OCI-LY3 (cell line): ENCODE measurements around the gene PTPRJ.
"Not testable (repeated sequence)": the region's sequence is repeated elsewhere in the genome, so short reads cannot be mapped to it uniquely, and the experiment has no call there.

Experiments used
- H2AFZ ChIP-seq: fragments of 200-600, 300-600 bp; shearing (Covaris generic); 2 replicates; pipeline ENCODE4 v1.6.0; 2014; ENCODE audit warnings: antibody characterized with exemption, low read depth, low read length
- H3K27ac ChIP-seq: fragments of 200-600, 300-600 bp; sonication (generic); 2 replicates; pipeline ENCODE4 v1.5.1; 2014; ENCODE audit warnings: mild to moderate bottlenecking, low read length, moderate library complexity, mixed read lengths
- H3K27me3 ChIP-seq: fragments of 200-600, 300-600 bp; sonication (generic); 2 replicates; pipeline ENCODE4 v1.6.1; 2014; ENCODE audit warnings: low read depth, low read length, mixed read lengths
- H3K36me3 ChIP-seq: fragments of 200-600, 300-600 bp; sonication (generic); replicated peaks from 2 replicates; pipeline ENCODE3; 2014; ENCODE audit warnings: low read depth, low read length, mixed read lengths
- H3K4me1 ChIP-seq: fragments of 300-600, 200-600 bp; sonication (generic); 2 replicates; pipeline ENCODE4 v1.6.1; 2014; ENCODE audit warnings: low read length, mixed read lengths
- H3K4me2 ChIP-seq: fragments of 200-600, 300-600 bp; sonication (generic); 2 replicates; pipeline ENCODE4 v1.6.1; 2014; ENCODE audit warnings: low read length, mixed read lengths
- H3K4me3 ChIP-seq: fragments of 300-600, 200-600 bp; sonication (generic); 2 replicates; pipeline ENCODE4 v1.5.1; 2014; ENCODE audit warnings: antibody characterized with exemption, mild to moderate bottlenecking, low read length, moderate library complexity
- H3K79me2 ChIP-seq: fragments of 300-600, 200-600 bp; shearing (Covaris generic); 2 replicates; pipeline ENCODE4 v1.6.1; 2014; ENCODE audit warnings: mild to moderate bottlenecking, low read length, mixed read lengths
- H3K9ac ChIP-seq: fragments of 300-600, 200-600 bp; shearing (Covaris generic); 2 replicates; pipeline ENCODE4 v1.6.0; 2014; ENCODE audit warnings: mild to moderate bottlenecking, low read length, moderate library complexity
- H3K9me3 ChIP-seq: fragments of 200-600, 300-600 bp; shearing (Covaris generic); 2 replicates; pipeline ENCODE4 v1.6.1; 2014; ENCODE audit warnings: low read length, mixed read lengths; ENCODE audit not compliant: insufficient read depth
- H4K20me1 ChIP-seq: fragments of 200-600, 300-600 bp; sonication (generic); 2 replicates; pipeline ENCODE4 v1.6.1; 2016; ENCODE audit warnings: low read length, mixed read lengths; ENCODE audit not compliant: insufficient read depth
- CTCF ChIP-seq: fragments of 200-600, 300-600 bp; sonication (generic); IDR thresholded peaks from 2 replicates; pipeline ENCODE4 v1.5.1; 2014; ENCODE audit warnings: antibody characterized with exemption, low read length, low read depth
- EZH2phosphoT487 ChIP-seq: fragments of 200-600 bp; shearing (Covaris generic); IDR thresholded peaks from 2 replicates; pipeline ENCODE4 v1.6.1; 2018; ENCODE audit warnings: antibody characterized with exemption, mixed run types, low read depth

The PTPRJ gene

GRCh38 chr11:47980088-47980906 lies at the start of gene PTPRJ:
TSS of gene PTPRJ (plus strand) at chr11:47980559. CDS start at chr11:47980913, 354 bp downstream.
- Histone ChIP-seq H3K36me3 (peaks cover 12% of the 10 kb centered on the region), H3K4me1 (peaks cover 42% of the 10 kb centered on the region), H3K4me3 (peak within 1 kb of the TSS; percentile 93), H3K79me2 (peaks cover 48% of the 10 kb centered on the region), H3K9me3 (no peaks in the 10 kb centered on the region), H3K27me3 (no peaks in the 10 kb centered on the region; the same call in 1 of the 2 replicates), H3K9ac (peak within 1 kb of the TSS; percentile 97), H3K27ac (peak within 1 kb of the TSS; percentile 84), H4K20me1 (no peaks in the 10 kb centered on the region; the same call in 1 of the 2 replicates), H2AFZ (peak within 1 kb of the TSS; percentile 60; the same call in 1 of the 2 replicates), H3K4me2 (peak within 1 kb of the TSS; percentile 99)
- TF ChIP-seq CTCF (no peak), EZH2phosphoT487 (no peak)

GRCh38 chr11:47932544-47932943 lies 47.8 kb upstream of the PTPRJ start:
- no peaks in the 10 kb centered on the region for H4K20me1 ChIP-seq
- H3K4me3 ChIP-seq: peak overlapping the region; percentile 12; the same call in 1 of the 2 replicates
- H3K27ac ChIP-seq: peak overlapping the region; percentile 95
- H3K4me1 ChIP-seq: peaks cover 76% of the 10 kb centered on the region
- peak overlapping the region; percentile 21; the same call in 1 of the 2 replicates for H3K9ac ChIP-seq
- peak overlapping the region; percentile 44 for H3K4me2 ChIP-seq
- no peak for TF ChIP-seq CTCF
- no peak for TF ChIP-seq EZH2phosphoT487
- H3K36me3 ChIP-seq: no peaks in the 10 kb centered on the region
- H3K79me2 ChIP-seq: no peaks in the 10 kb centered on the region
- H3K9me3 ChIP-seq: no peaks in the 10 kb centered on the region
- no peak overlapping the region for H2AFZ ChIP-seq
- no peaks in the 10 kb centered on the region for H3K27me3 ChIP-seq

- peak overlapping the region; percentile 95 for H3K27ac ChIP-seq
- not testable (repeated sequence) for H3K27me3 ChIP-seq, H3K9me3 ChIP-seq, H2AFZ ChIP-seq, H4K20me1 ChIP-seq, H3K36me3 ChIP-seq, H3K79me2 ChIP-seq
- peak overlapping the region; percentile 73 for H3K9ac ChIP-seq
- peaks cover 68% of the 10 kb centered on the region for H3K4me1 ChIP-seq
- H3K4me2 ChIP-seq: peak overlapping the region; percentile 69
- H3K4me3 ChIP-seq: peak overlapping the region; percentile 46
These were observed 46.6 kb upstream of the PTPRJ start for GRCh38 chr11:47933797-47934196.

GRCh38 chr11:47938791-47939560 lies 41.4 kb upstream of the PTPRJ start:
- no peaks in the 10 kb centered on the region for H3K9me3 ChIP-seq
- no peak overlapping the region for H3K9ac ChIP-seq
- peaks cover 37% of the 10 kb centered on the region for H3K4me1 ChIP-seq
- no peak overlapping the region for H3K4me2 ChIP-seq
- no peak overlapping the region for H3K4me3 ChIP-seq
- H3K79me2 ChIP-seq: no peaks in the 10 kb centered on the region
- H2AFZ ChIP-seq: no peak overlapping the region
- no peaks in the 10 kb centered on the region for H3K27me3 ChIP-seq
- TF ChIP-seq EZH2phosphoT487 (no peak), CTCF (no peak)
- H3K36me3 ChIP-seq: no peaks in the 10 kb centered on the region
- no peak overlapping the region for H3K27ac ChIP-seq
- H4K20me1 ChIP-seq: no peaks in the 10 kb centered on the region
